Measurements from ENCODE around the gene MBTPS1. TPM values are rescaled to one million over a fixed set of nuclear protein-coding genes. Genes with fewer than 3 reads are reported as not detected.

MBTPS1 gene
- polyA plus RNA-seq, 2 of the 4 experiments (the other 2 are of a cell fraction), result 50.3 to 88.4 TPM

GRCh38 chr16:84058664-84059063 lies 58.1 kb downstream of the MBTPS1 start:
- FAIRE-seq, result no peak
- DNase-seq (ENCODE audit: low read depth in 1 of 2, low spot score in 1 of 2), result no peak
- no peak for ATAC-seq
- no peaks in the 10 kb centered on the region for H3K4me1 ChIP-seq
- TF ChIP-seq POLR2AphosphoS2 (conservative IDR thresholded peaks at IDR 0.05; ENCODE audit: low read length), result no peak
- TF ChIP-seq RNF2 (IDR thresholded peaks at IDR 0.05; ENCODE audit: borderline replicate concordance, low read depth), result no peak
- no peak for TF ChIP-seq MAZ (IDR thresholded peaks at IDR 0.05; ENCODE audit: borderline replicate concordance, low read depth, low read length)
- TF ChIP-seq POLR2A (IDR thresholded peaks at IDR 0.05; ENCODE audit: low read length), result no peak
- TF ChIP-seq MAX (IDR thresholded peaks at IDR 0.05), result no peak
- TF ChIP-seq HOXB13 (CRISPR knock-in tag; IDR thresholded peaks at IDR 0.05; ENCODE audit: low read depth), result no peak
- no peak for TF ChIP-seq CEBPB (IDR thresholded peaks at IDR 0.05)
- TF ChIP-seq HOXB5 (CRISPR knock-in tag; IDR thresholded peaks at IDR 0.05), result no peak
- TF ChIP-seq JUNB (IDR thresholded peaks at IDR 0.05), result no peak
- TF ChIP-seq TP53 (CRISPR knock-in tag; IDR thresholded peaks at IDR 0.05), result no peak
- no peak for TF ChIP-seq RAD21 (conservative IDR thresholded peaks at IDR 0.05 in 1 of 2, IDR thresholded peaks at IDR 0.05 in 1 of 2)
- TF ChIP-seq ESRRA (IDR thresholded peaks at IDR 0.05; ENCODE audit: borderline replicate concordance, low read length), result no peak
- TF ChIP-seq JUN (IDR thresholded peaks at IDR 0.05), result no peak
- TF ChIP-seq HES2 (IDR thresholded peaks at IDR 0.05), result no peak
- no peak for TF ChIP-seq HDAC2 (IDR thresholded peaks at IDR 0.05)
- TF ChIP-seq EP300 (IDR thresholded peaks at IDR 0.05), result no peak
- H3K27ac ChIP-seq, result no peak overlapping the region
- no peak overlapping the region for H3K4me3 ChIP-seq
- CTCF ChIA-PET, result interaction anchor here (0.5 to 19.9 kb wide), 5 partner anchors 22 to 225 kb away, joined by 3 to 414 read pairs (median 4); partner anchors contain the start of gene OSGIN1
- 88% methylated on average over 11 of the region's 11 CpGs for WGBS (ENCODE audit: missing lambda C conversion rate)
- no peaks in the 10 kb centered on the region for H3K9me3 ChIP-seq
- POLR2A ChIA-PET, result no interaction called here
- H3K4me2 ChIP-seq, result no peak overlapping the region

- ATAC-seq (no peak), FAIRE-seq (no peak), DNase-seq (ENCODE audit: low read depth in 1 of 2, low spot score in 1 of 2) (no peak)
- no peaks in the 10 kb centered on the region for H3K9me3 ChIP-seq
- 84% methylated on average over 15 of the region's 15 CpGs for WGBS (ENCODE audit: missing lambda C conversion rate)
- ChIA-PET CTCF (interaction anchor here (0.5 to 19.9 kb wide), 5 partner anchors 12 to 225 kb away, joined by 3 to 414 read pairs (median 4); partner anchors contain the start of genes OSGIN1 and TAF1C), POLR2A (no interaction called here)
- no peak overlapping the region for H3K4me3 ChIP-seq
- H3K4me2 ChIP-seq, result no peak overlapping the region
- no peak overlapping the region for H3K27ac ChIP-seq
- H3K4me1 ChIP-seq, result no peaks in the 10 kb centered on the region
- no peak for TF ChIP-seq ESRRA (IDR thresholded peaks at IDR 0.05; ENCODE audit: borderline replicate concordance, low read length)
- no peak for TF ChIP-seq USF2 (IDR thresholded peaks at IDR 0.05)
- no peak for TF ChIP-seq HOXA7 (CRISPR knock-in tag; IDR thresholded peaks at IDR 0.05)
- no peak for TF ChIP-seq E2F6 (IDR thresholded peaks at IDR 0.05; ENCODE audit: borderline replicate concordance, low read depth)
- TF ChIP-seq MAX (IDR thresholded peaks at IDR 0.05), result no peak
Measured at GRCh38 chr16:84058211-84058610, 58.5 kb downstream of the MBTPS1 start.

GRCh38 chr16:84056933-84057332 lies 59.8 kb downstream of the MBTPS1 start:
- ATAC-seq (no peak), FAIRE-seq (no peak), DNase-seq (ENCODE audit: low read depth in 1 of 2, low spot score in 1 of 2) (no peak)
- POLR2A ChIA-PET, result no interaction called here
- H3K4me2 ChIP-seq, result no peak overlapping the region
- TF ChIP-seq TFCP2L1 (CRISPR knock-in tag; IDR thresholded peaks at IDR 0.05) (no peak), PHF8 (IDR thresholded peaks at IDR 0.05; ENCODE audit: borderline replicate concordance, low read depth) (no peak), HDAC2 (IDR thresholded peaks at IDR 0.05) (no peak), KDM1A (IDR thresholded peaks at IDR 0.05; ENCODE audit: low read depth) (no peak), RCOR1 (IDR thresholded peaks at IDR 0.05; ENCODE audit: low read depth, low read length) (no peak), POLR2A (IDR thresholded peaks at IDR 0.05; ENCODE audit: low read length) (no peak), PBX3 (IDR thresholded peaks at IDR 0.05) (no peak), CBX2 (IDR thresholded peaks at IDR 0.05; ENCODE audit: borderline replicate concordance, low read depth) (no peak), EHMT2 (IDR thresholded peaks at IDR 0.05; ENCODE audit: low read depth) (no peak), E2F6 (IDR thresholded peaks at IDR 0.05; ENCODE audit: borderline replicate concordance, low read depth) (no peak), HMGXB4 (CRISPR knock-in tag; IDR thresholded peaks at IDR 0.05; ENCODE audit: borderline replicate concordance) (no peak)
- no peak overlapping the region for H3K27ac ChIP-seq
- no peaks in the 10 kb centered on the region for H3K4me1 ChIP-seq
- H3K4me3 ChIP-seq, result no peak overlapping the region
- CTCF ChIA-PET, result interaction anchor here (1.2 to 19.9 kb wide), 11 partner anchors 9 to 130 kb away, joined by 3 to 414 read pairs (median 3); partner anchors contain the start of genes OSGIN1 and TAF1C
- H3K9me3 ChIP-seq, result no peaks in the 10 kb centered on the region
- whole genome bisulfite sequencing (ENCODE audit: missing lambda C conversion rate), result 93% methylated on average over 7 of the region's 7 CpGs
